SK-N-SH treated with all-trans-retinoic acid at 6 μM for 48 hours (cell line): ENCODE data around the gene INCA1.

Experiments
- ATAC-seq: fragments of 200-7000 bp; cut with Tn5 transposase; 3 replicates; pipeline ENCODE4 v1.9.1; 2020; ENCODE audit warnings: mild to moderate bottlenecking, moderate library complexity
- ARNTL ChIP-seq: fragments of 450-650 bp; formaldehyde crosslinking; IDR thresholded peaks from 2 replicates; pipeline ENCODE4 v1.5.0; 2020; ENCODE audit warnings: low read depth, mild to moderate bottlenecking, moderate library complexity, borderline replicate concordance
- CREB5 ChIP-seq: fragments of 250-450 bp; sonication (Bioruptor Pico); IDR thresholded peaks from 2 replicates; pipeline ENCODE4 v1.5.1; 2020; ENCODE audit warnings: low read depth, mild to moderate bottlenecking, moderate library complexity
- CSDC2 ChIP-seq: fragments of 250-450 bp; sonication (Bioruptor Pico); IDR thresholded peaks from 2 replicates; pipeline ENCODE4 v1.5.0; 2020; ENCODE audit warnings: mild to moderate bottlenecking, moderate library complexity
- ESRRG ChIP-seq: fragments of 250-450 bp; sonication (Bioruptor Pico); IDR thresholded peaks from 2 replicates; pipeline ENCODE4 v1.6.1; 2021; ENCODE audit warnings: mild to moderate bottlenecking
- GLIS3 ChIP-seq: fragments of 250-450 bp; sonication (Bioruptor Pico); IDR thresholded peaks from 2 replicates; pipeline ENCODE4 v1.5.0; 2020; ENCODE audit warnings: mild to moderate bottlenecking, moderate library complexity
- ISL1 ChIP-seq: fragments of 250-450 bp; sonication (Bioruptor Pico); IDR thresholded peaks from 2 replicates; pipeline ENCODE4 v2.1.2; 2022; ENCODE audit warnings: mild to moderate bottlenecking, moderate library complexity
- PATZ1 ChIP-seq: fragments of 250-450 bp; sonication (Bioruptor Pico); IDR thresholded peaks from 2 replicates; pipeline ENCODE4 v1.8.0; 2020; ENCODE audit warnings: mild to moderate bottlenecking, moderate library complexity, borderline replicate concordance
- PPARA ChIP-seq: fragments of 250-450 bp; sonication (Bioruptor Pico); IDR thresholded peaks from 2 replicates; pipeline ENCODE4 v1.5.0; 2020; ENCODE audit warnings: mild to moderate bottlenecking, borderline replicate concordance
- SNAI2 ChIP-seq: fragments of 250-450 bp; sonication (Bioruptor Pico); IDR thresholded peaks from 2 replicates; pipeline ENCODE4 v1.5.0; 2020; ENCODE audit warnings: mild to moderate bottlenecking, moderate library complexity
- TCF4 ChIP-seq: fragments of 250-450 bp; sonication (Bioruptor Pico); IDR thresholded peaks from 2 replicates; pipeline ENCODE4 v1.8.0; 2021; ENCODE audit warnings: mild to moderate bottlenecking, moderate library complexity, borderline replicate concordance
- TOX ChIP-seq: fragments of 250-450 bp; sonication (Bioruptor Pico); IDR thresholded peaks from 2 replicates; pipeline ENCODE4 v1.8.0; 2021; ENCODE audit warnings: mild to moderate bottlenecking, moderate library complexity, borderline replicate concordance
- ZFP3 ChIP-seq: fragments of 250-450 bp; sonication (Bioruptor Pico); IDR thresholded peaks from 2 replicates; pipeline ENCODE4 v1.5.0; 2020; ENCODE audit warnings: mild to moderate bottlenecking, moderate library complexity
- ZFP30 ChIP-seq: fragments of 450-650 bp; formaldehyde crosslinking; IDR thresholded peaks from 2 replicates; pipeline ENCODE4 v1.5.0; 2022; ENCODE audit warnings: mild to moderate bottlenecking, moderate library complexity
- ZNF70 ChIP-seq: fragments of 450-650 bp; formaldehyde crosslinking; IDR thresholded peaks from 2 replicates; pipeline ENCODE4 v1.5.0; 2020; ENCODE audit warnings: mild to moderate bottlenecking, moderate library complexity
- TF ChIP-seq, protein P1 (sequence below): fragments of 250-450 bp; sonication (Bioruptor Pico); IDR thresholded peaks from 2 replicates; pipeline ENCODE4 v1.8.0; 2021; ENCODE audit warnings: low read depth, mild to moderate bottlenecking, moderate library complexity, borderline replicate concordance
- TF ChIP-seq, protein P2 (sequence below): fragments of 250-450 bp; sonication (Bioruptor Pico); IDR thresholded peaks from 2 replicates; pipeline ENCODE4 v1.5.1; 2021; ENCODE audit warnings: mild to moderate bottlenecking, moderate library complexity
- TF ChIP-seq, protein P3 (sequence below): fragments of 250-450 bp; sonication (Bioruptor Pico); IDR thresholded peaks from 2 replicates; pipeline ENCODE4 v1.5.0; 2020; ENCODE audit warnings: mild to moderate bottlenecking, moderate library complexity

Gene INCA1

GRCh38 chr17:4967539-4968485 lies 29.5 kb downstream of the INCA1 start, which contains the start of gene SPAG7:
Gene SPAG7, minus strand, starts transcription at chr17:4967817. Its CDS starts 13 bp downstream, at chr17:4967804.
- TF ChIP-seq, protein P1, sequence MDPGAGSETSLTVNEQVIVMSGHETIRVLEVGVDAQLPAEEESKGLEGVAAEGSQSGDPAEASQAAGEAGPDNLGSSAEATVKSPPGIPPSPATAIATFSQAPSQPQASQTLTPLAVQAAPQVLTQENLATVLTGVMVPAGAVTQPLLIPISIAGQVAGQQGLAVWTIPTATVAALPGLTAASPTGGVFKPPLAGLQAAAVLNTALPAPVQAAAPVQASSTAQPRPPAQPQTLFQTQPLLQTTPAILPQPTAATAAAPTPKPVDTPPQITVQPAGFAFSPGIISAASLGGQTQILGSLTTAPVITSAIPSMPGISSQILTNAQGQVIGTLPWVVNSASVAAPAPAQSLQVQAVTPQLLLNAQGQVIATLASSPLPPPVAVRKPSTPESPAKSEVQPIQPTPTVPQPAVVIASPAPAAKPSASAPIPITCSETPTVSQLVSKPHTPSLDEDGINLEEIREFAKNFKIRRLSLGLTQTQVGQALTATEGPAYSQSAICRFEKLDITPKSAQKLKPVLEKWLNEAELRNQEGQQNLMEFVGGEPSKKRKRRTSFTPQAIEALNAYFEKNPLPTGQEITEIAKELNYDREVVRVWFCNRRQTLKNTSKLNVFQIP (CRISPR knock-in tag): 0 out of 2 replicates have a peak, but pooled peaks have one; percentile 55
- TF ChIP-seq ZFP30 (CRISPR knock-in tag): no peak
- no peak for TF ChIP-seq PATZ1 (CRISPR knock-in tag)
- TF ChIP-seq, protein P2, sequence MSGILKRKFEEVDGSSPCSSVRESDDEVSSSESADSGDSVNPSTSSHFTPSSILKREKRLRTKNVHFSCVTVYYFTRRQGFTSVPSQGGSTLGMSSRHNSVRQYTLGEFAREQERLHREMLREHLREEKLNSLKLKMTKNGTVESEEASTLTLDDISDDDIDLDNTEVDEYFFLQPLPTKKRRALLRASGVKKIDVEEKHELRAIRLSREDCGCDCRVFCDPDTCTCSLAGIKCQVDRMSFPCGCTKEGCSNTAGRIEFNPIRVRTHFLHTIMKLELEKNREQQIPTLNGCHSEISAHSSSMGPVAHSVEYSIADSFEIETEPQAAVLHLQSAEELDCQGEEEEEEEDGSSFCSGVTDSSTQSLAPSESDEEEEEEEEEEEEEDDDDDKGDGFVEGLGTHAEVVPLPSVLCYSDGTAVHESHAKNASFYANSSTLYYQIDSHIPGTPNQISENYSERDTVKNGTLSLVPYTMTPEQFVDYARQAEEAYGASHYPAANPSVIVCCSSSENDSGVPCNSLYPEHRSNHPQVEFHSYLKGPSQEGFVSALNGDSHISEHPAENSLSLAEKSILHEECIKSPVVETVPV (CRISPR knock-in tag): no peak
- no peak for TF ChIP-seq TOX (CRISPR knock-in tag)
- no peak for TF ChIP-seq CREB5

DNA sequence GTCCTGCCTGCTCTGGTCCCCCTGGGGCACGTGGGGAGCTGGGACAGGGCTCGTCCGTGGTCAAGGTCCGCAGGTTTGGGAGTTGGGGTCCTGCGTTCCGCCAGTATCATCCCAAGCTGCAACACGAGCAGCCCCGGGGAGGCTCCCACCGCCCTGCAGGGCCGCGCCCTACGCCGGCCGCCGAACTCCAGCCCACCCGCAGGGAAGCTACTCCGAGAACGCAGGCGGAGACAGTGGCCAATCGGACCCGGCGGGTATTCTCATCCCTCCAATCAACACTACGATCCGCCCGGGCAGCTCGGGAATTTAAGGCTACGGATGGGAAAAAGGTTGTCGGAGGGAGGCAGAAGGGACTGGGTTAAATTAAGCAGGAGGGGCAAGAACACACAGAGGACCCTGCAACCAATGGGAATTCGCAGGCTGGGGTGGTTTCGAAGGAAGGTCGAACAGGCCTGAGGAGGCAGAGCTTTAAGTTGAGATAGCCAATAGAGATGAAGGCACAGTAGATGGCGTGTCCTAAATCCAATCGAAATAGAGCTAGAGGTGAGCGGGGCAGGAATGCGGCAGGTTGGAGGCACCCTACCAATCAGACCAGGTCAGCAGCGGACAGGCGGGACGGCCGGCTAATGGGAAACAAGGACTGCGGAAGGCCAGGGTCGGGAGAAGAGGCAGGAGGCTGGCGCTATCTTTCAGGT lies 30.3 kb downstream of the INCA1 start:
- peak; percentile 91 for ATAC-seq
- TF ChIP-seq ZFP3 (CRISPR knock-in tag): 0 out of 2 replicates have a peak, but pooled peaks have one; percentile 56
- TF ChIP-seq ZNF70 (CRISPR knock-in tag): no peak

More at GRCh38 chr17:4967539-4968485, 29.5 kb downstream of the INCA1 start, which contains the start of gene SPAG7:
- ATAC-seq: peak; percentile 72

DNA sequence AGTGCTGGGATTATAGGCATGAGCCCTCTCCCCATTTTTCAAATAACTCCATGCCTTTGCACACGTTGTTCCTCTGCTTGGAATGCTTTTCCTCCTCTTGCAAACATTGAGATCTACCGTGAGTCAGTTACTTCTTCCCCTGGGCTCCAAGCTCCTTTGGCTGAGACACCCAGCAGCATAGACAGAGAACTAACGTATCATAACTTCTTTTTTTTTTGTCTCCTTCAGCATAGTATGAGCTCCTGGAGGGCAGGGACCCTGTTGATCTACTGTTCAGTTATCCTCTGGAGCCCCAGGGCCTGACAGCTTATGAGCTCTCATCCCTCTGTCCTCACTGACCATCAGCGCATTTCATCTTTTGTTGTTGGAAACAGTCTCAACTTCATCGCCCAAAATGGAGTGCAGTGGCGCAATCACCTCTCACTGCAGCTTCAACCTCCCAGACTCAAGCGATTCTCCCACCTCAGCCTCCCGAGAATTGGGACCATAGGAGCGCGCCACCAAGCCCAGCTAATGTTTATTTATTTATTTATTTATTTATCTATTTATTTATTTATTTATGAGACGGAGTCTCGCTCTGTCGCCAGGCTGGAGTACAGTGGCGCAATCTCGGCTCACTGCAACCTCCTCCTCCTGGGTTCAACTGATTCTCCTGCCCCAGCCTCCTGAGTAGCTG lies 31.9 kb downstream of the INCA1 start:
- TF ChIP-seq, protein P3, sequence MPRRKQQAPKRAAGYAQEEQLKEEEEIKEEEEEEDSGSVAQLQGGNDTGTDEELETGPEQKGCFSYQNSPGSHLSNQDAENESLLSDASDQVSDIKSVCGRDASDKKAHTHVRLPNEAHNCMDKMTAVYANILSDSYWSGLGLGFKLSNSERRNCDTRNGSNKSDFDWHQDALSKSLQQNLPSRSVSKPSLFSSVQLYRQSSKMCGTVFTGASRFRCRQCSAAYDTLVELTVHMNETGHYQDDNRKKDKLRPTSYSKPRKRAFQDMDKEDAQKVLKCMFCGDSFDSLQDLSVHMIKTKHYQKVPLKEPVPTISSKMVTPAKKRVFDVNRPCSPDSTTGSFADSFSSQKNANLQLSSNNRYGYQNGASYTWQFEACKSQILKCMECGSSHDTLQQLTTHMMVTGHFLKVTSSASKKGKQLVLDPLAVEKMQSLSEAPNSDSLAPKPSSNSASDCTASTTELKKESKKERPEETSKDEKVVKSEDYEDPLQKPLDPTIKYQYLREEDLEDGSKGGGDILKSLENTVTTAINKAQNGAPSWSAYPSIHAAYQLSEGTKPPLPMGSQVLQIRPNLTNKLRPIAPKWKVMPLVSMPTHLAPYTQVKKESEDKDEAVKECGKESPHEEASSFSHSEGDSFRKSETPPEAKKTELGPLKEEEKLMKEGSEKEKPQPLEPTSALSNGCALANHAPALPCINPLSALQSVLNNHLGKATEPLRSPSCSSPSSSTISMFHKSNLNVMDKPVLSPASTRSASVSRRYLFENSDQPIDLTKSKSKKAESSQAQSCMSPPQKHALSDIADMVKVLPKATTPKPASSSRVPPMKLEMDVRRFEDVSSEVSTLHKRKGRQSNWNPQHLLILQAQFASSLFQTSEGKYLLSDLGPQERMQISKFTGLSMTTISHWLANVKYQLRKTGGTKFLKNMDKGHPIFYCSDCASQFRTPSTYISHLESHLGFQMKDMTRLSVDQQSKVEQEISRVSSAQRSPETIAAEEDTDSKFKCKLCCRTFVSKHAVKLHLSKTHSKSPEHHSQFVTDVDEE: no peak
- TF ChIP-seq ISL1 (no peak), ESRRG (CRISPR knock-in tag) (no peak), CSDC2 (no peak), GLIS3 (no peak), TCF4 (CRISPR knock-in tag) (no peak), SNAI2 (CRISPR knock-in tag) (no peak), PATZ1 (CRISPR knock-in tag) (no peak), ZFP3 (CRISPR knock-in tag) (no peak), ARNTL (CRISPR knock-in tag) (no peak), PPARA (CRISPR knock-in tag) (no peak)
- TF ChIP-seq, protein P2 (CRISPR knock-in tag): no peak
- no peak for ATAC-seq
